NT2/D1 (cell line): ENCODE measurements around the gene PDCD1LG2.

Experiments
- DNase-seq: peaks from one replicate; pipeline ENCODE4 v3.0.0-alpha.2; 2011; ENCODE audit warnings: low read depth, low spot score
- H3K27me3 ChIP-seq: 2 replicates; pipeline ENCODE4 v1.6.0; 2011; ENCODE audit warnings: mild to moderate bottlenecking; ENCODE audit not compliant: insufficient read length, insufficient read depth
- H3K36me3 ChIP-seq: 2 replicates; pipeline ENCODE4 v1.6.1; 2011; ENCODE audit warnings: mild to moderate bottlenecking, low read length, mixed read lengths; ENCODE audit not compliant: insufficient read depth, insufficient read length
- H3K4me1 ChIP-seq: 2 replicates; pipeline ENCODE4 v1.5.1; 2011; ENCODE audit not compliant: insufficient read depth, insufficient read length
- H3K4me3 ChIP-seq: 2 replicates; pipeline ENCODE4 v1.5.1; 2011; ENCODE audit warnings: low read depth; ENCODE audit not compliant: insufficient read length
- H3K9ac ChIP-seq: 2 replicates; pipeline ENCODE4 v1.6.0; 2011; ENCODE audit warnings: low read depth; ENCODE audit not compliant: insufficient read length
- H3K9me3 ChIP-seq: 2 replicates; pipeline ENCODE4 v1.5.1; 2011; ENCODE audit warnings: mild to moderate bottlenecking, low read length; ENCODE audit not compliant: insufficient read depth
- SUZ12 ChIP-seq: IDR thresholded peaks from 2 replicates; pipeline ENCODE4 v1.6.1; 2011; ENCODE audit not compliant: insufficient read length, insufficient read depth; ENCODE audit errors: extremely low read depth
- YY1 ChIP-seq: IDR thresholded peaks from 2 replicates; pipeline ENCODE4 v1.6.1; 2011; ENCODE audit not compliant: insufficient read length, insufficient read depth
- ZNF274 ChIP-seq: IDR thresholded peaks from 2 replicates; pipeline ENCODE4 v1.6.1; 2011; ENCODE audit warnings: mild to moderate bottlenecking, low read depth, low read length

PDCD1LG2 gene

DNA sequence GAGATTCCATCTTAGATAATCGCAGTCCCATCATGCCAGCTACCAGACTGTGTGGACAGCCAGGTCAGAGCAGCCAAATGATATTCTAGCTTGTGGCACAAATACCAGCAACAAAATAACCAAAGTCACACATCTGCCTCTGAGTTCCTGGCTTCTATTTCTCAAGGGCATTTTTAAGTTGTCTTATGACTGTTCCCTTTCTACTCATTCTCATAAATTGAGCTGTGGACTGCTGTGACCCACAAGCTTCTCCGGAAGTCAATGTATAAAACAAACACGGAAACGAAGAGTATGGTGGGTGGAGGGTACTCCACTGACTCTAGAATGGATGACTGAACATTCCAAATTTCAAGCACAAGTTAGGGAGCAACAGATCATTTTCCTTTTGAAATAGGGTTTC lies 43.9 kb downstream of the PDCD1LG2 start:
- TF ChIP-seq SUZ12 (no peak), YY1 (no peak), ZNF274 (no peak)
- no peak overlapping the region for H3K9ac ChIP-seq
- H3K27me3 ChIP-seq, result peaks cover 1% of the 10 kb centered on the region
- no peak for DNase-seq
- no peaks in the 10 kb centered on the region for H3K9me3 ChIP-seq
- H3K36me3 ChIP-seq, result no peaks in the 10 kb centered on the region
- H3K4me1 ChIP-seq, result no peaks in the 10 kb centered on the region
- H3K4me3 ChIP-seq, result no peak overlapping the region

GRCh38 chr9:5556101-5556705 lies 45.9 kb downstream of the PDCD1LG2 start:
- Histone ChIP-seq H3K9me3 (no peaks in the 10 kb centered on the region), H3K4me3 (no peak overlapping the region), H3K36me3 (no peaks in the 10 kb centered on the region), H3K4me1 (no peaks in the 10 kb centered on the region), H3K9ac (no peak overlapping the region), H3K27me3 (peaks cover 11% of the 10 kb centered on the region)
- TF ChIP-seq SUZ12 (no peak), YY1 (no peak), ZNF274 (no peak)
- no peak for DNase-seq

DNA sequence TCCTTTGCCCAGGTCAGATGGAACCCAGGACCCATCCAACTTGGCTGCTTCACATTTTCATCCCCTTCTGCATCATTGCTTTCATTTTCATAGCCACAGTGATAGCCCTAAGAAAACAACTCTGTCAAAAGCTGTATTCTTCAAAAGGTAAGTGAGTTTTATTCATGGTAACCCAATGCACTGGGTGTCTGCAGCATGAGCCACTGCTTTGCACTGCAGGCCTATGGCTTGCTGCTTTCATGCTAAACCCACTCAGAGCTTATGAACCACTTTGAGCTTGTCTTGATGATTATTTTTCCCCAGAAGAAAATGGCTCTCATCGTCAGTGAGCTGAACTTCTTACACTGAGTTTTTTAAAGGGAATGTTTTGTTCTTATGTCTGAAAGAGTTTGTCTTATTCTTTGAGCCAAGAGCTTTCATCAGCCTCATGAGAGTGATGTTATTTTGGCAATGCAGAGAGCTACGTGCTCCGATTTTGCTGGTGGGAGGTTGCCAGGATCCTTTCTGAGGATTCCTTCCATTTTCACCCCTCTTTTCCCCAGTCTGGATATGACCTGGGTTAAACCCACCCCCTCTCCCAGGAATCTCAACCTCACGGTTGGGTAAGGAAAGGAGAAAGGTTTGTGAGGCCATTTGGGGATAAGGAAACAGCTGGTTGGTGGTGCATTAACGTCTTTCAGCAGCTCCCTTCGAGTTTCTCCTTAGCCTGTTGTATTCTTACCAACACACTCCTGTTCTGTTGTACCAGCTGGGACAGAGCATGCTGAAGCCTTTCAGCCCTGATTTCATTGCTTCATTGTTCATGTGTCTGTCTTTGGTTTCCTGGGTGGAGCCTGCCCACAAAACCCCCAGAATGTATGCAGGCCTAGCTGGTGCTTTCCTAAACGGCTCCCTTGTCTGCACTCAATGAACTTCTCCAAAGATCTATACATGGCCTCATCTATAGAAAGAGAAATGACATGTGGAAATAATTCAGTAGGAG lies 47.6 kb downstream of the PDCD1LG2 start:
- no peak for DNase-seq
- no peak overlapping the region for H3K9ac ChIP-seq
- H3K4me3 ChIP-seq, result no peak overlapping the region

DNA sequence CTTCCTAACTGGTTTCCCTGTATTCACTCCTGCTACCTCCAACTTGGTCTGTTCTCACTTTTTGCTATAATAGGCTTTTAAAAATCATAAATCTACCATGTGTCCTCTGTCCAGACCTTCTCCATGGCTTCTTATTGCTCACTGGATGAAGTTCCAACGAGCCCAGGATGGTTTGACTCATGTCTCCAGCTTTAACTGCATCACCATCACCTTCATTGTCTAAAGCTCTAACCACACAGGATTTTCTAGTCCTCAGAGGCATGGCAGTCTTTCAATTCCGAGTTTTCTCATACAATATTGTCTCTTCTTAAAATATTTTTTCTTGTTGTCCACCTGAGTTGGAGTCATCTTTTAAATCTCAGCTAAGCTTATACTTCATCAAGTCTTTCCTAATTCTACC lies 49.3 kb downstream of the PDCD1LG2 start:
- no peak overlapping the region for H3K9ac ChIP-seq
- TF ChIP-seq SUZ12 (no peak), ZNF274 (no peak), YY1 (no peak)
- no peaks in the 10 kb centered on the region for H3K4me1 ChIP-seq
- H3K4me3 ChIP-seq, result no peak overlapping the region
- no peak for DNase-seq
- no peaks in the 10 kb centered on the region for H3K36me3 ChIP-seq
- H3K27me3 ChIP-seq, result peaks cover 11% of the 10 kb centered on the region
- peaks cover 7% of the 10 kb centered on the region; the same call in 1 of the 2 replicates for H3K9me3 ChIP-seq

More for the DNA sequence above, 47.6 kb downstream of the PDCD1LG2 start:
- TF ChIP-seq ZNF274 (no peak), SUZ12 (no peak), YY1 (no peak)
- no peaks in the 10 kb centered on the region for H3K36me3 ChIP-seq
- no peaks in the 10 kb centered on the region for H3K4me1 ChIP-seq
- peaks cover 7% of the 10 kb centered on the region; the same call in 1 of the 2 replicates for H3K9me3 ChIP-seq
- peaks cover 11% of the 10 kb centered on the region for H3K27me3 ChIP-seq

DNA sequence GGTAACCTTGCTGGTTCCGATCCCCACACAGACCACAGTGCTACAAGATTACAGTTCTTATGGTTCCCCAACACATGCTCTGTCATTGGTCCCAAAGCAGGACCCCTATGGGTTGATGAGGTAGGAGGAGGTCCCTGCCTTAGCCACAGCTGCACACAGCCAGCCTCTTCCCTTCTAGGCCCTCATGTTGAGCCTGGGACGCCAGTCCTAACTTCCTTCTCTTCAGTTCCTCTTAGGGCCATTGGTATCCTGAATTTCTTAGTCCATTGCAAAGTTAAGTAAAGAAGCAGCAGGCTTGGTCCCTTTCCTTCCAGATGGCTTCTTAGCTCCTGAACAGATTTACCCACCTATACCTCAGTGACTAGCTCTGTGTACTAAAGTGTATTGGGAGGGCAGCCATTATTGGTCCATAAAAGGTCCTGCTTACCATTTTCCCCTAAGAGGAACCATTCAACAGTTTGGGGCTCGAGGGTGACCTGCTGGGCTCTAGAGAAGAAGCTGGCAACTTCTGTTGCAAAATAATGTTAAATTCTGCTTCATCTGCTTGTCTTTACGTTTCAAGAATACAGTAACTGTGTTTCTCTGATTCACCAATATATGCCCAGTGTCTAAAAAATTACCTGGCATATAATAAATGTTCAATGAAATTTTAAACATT lies 50.2 kb downstream of the PDCD1LG2 start:
- Histone ChIP-seq H3K9me3 (peaks cover 7% of the 10 kb centered on the region; the same call in 1 of the 2 replicates), H3K4me1 (no peaks in the 10 kb centered on the region), H3K4me3 (no peak overlapping the region), H3K9ac (no peak overlapping the region), H3K27me3 (peaks cover 11% of the 10 kb centered on the region), H3K36me3 (no peaks in the 10 kb centered on the region)
- no peak for TF ChIP-seq YY1
- no peak for TF ChIP-seq SUZ12
- no peak for TF ChIP-seq ZNF274
- no peak for DNase-seq

DNA sequence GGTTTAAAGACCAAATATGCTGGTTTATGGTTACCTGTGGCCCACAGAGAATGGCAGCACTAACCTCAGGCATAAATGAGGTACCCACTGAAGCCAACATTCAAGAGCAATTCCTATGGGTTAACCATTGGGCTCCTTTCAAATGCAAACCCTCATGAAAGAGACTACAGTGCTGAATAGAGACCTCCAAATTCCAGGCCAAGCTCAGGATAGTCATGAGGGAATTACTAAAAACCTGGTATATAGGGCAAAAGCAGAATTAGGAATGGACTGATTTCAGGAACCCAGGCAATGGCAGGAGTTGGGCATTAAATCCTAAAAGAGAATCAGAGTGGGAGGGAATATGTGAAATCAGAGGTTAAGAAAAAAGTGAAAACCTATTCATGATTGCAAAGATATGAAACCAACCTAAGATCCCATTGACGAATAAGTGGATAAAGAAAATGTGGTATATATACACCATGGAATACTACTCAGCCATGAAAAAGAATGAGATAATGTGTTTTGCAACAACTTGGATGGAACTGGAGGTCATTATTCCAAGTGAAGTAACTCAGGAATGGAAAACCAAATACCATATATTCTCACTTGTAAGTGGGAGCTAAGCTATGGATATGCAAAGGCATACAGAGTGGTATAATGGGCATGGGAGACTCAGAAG lies 51.6 kb downstream of the PDCD1LG2 start:
- no peak for DNase-seq
- H3K4me1 ChIP-seq, result no peaks in the 10 kb centered on the region
- H3K27me3 ChIP-seq, result peaks cover 11% of the 10 kb centered on the region
- no peak overlapping the region for H3K4me3 ChIP-seq
- no peaks in the 10 kb centered on the region for H3K36me3 ChIP-seq
- H3K9ac ChIP-seq, result no peak overlapping the region
- TF ChIP-seq ZNF274 (no peak), YY1 (no peak), SUZ12 (no peak)
- H3K9me3 ChIP-seq, result peaks cover 7% of the 10 kb centered on the region; the same call in 1 of the 2 replicates
